ENCODE results near the gene FOXB1. TPM values are rescaled to one million over a fixed set of nuclear protein-coding genes. Genes with fewer than 3 reads are reported as not detected.

Gene FOXB1
- total RNA-seq, 1 donor from 2014 or later: not detected

- no peak overlapping the region for H3K27ac Mint-ChIP-seq
- TF ChIP-seq, protein P1, sequence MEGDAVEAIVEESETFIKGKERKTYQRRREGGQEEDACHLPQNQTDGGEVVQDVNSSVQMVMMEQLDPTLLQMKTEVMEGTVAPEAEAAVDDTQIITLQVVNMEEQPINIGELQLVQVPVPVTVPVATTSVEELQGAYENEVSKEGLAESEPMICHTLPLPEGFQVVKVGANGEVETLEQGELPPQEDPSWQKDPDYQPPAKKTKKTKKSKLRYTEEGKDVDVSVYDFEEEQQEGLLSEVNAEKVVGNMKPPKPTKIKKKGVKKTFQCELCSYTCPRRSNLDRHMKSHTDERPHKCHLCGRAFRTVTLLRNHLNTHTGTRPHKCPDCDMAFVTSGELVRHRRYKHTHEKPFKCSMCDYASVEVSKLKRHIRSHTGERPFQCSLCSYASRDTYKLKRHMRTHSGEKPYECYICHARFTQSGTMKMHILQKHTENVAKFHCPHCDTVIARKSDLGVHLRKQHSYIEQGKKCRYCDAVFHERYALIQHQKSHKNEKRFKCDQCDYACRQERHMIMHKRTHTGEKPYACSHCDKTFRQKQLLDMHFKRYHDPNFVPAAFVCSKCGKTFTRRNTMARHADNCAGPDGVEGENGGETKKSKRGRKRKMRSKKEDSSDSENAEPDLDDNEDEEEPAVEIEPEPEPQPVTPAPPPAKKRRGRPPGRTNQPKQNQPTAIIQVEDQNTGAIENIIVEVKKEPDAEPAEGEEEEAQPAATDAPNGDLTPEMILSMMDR (IDR thresholded peaks at IDR 0.05; ENCODE audit: unreplicated experiment): no peak
- no peak overlapping the region for H3K4me3 Mint-ChIP-seq
- H3K27me3 Mint-ChIP-seq (ENCODE audit: low read depth): peaks cover 22% of the 10 kb centered on the region
- H3K4me1 Mint-ChIP-seq: no peaks in the 10 kb centered on the region
- H3K36me3 Mint-ChIP-seq: peaks cover 2% of the 10 kb centered on the region
- no peak for DNase-seq (ENCODE audit: low spot score in 2 of 2, unreplicated experiment in 2 of 2)
- H3K9me3 Mint-ChIP-seq: peaks cover 19% of the 10 kb centered on the region
Observed at GRCh38 chr15:60052796-60053195, 48.7 kb downstream of the FOXB1 start.

DNA sequence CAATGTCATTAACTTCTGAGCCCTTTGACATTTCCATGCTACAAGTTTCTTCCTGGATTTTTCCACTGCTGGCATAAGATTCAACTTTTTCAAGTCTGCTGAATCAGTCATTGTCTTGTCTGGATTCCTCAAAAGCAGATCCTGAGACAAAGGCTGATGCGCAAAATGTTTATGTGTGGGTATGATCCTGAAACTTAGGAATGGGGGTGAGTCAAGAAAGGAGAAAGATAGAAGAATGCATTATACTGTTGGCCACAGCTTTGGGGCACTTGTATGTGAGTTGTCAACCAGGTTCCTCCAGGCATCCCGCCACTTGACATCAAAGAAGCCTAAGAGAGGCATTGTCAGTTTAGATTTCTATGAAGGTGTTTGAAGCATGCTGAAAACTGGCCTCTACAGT, 50.4 kb downstream of the FOXB1 start:
- Mint-ChIP-seq H3K27ac (no peak overlapping the region), H3K27me3 (ENCODE audit: low read depth) (peaks cover 22% of the 10 kb centered on the region), H3K9me3 (peaks cover 17% of the 10 kb centered on the region), H3K36me3 (peaks cover 2% of the 10 kb centered on the region), H3K4me3 (no peak overlapping the region), H3K4me1 (no peaks in the 10 kb centered on the region)
- TF ChIP-seq, protein P1 (IDR thresholded peaks at IDR 0.05; ENCODE audit: unreplicated experiment): no peak
- DNase-seq (ENCODE audit: low spot score in 2 of 2, unreplicated experiment in 2 of 2): no peak

Measured in mesothelial cell of epicardium (in vitro differentiated cells).